HG03135 (cell line): Measurements from ENCODE around the gene TMEM255B.
"Not testable (repeated sequence)": the region's sequence is repeated elsewhere in the genome, so short reads cannot be mapped to it uniquely, and the experiment has no call there.

Experiments
- ATAC-seq: cut with Tn5 transposase; IDR thresholded peaks from one replicate; pipeline ENCODE4 v1.9.1; 2021; ENCODE audit warnings: mild to moderate bottlenecking, moderate library complexity; ENCODE audit not compliant: unreplicated experiment

The TMEM255B gene

GRCh38 chr13:113815151-113816058, 56.4 kb downstream of the TMEM255B start:
- ATAC-seq, result no peak

- no peak for ATAC-seq
These were observed 57.4 kb downstream of the TMEM255B start for GRCh38 chr13:113816254-113816929.

GRCh38 chr13:113816946-113817859, 58.2 kb downstream of the TMEM255B start:
- peak; percentile 54 for ATAC-seq

GRCh38 chr13:113817860-113818691, 59.0 kb downstream of the TMEM255B start:
- ATAC-seq, result no peak

- no peak for ATAC-seq
These were observed 59.8 kb downstream of the TMEM255B start for GRCh38 chr13:113818700-113819295.

- ATAC-seq, result no peak
These were observed 60.3 kb downstream of the TMEM255B start for GRCh38 chr13:113819341-113819730.

GRCh38 chr13:113819731-113820715, 61.0 kb downstream of the TMEM255B start:
- no peak for ATAC-seq

- ATAC-seq, result no peak
These were observed 62.0 kb downstream of the TMEM255B start for GRCh38 chr13:113820813-113821651.

- no peak for ATAC-seq
These were observed 62.8 kb downstream of the TMEM255B start for GRCh38 chr13:113821847-113822246.

GRCh38 chr13:113822266-113822665, 63.2 kb downstream of the TMEM255B start:
- ATAC-seq, result no peak

- ATAC-seq, result no peak
These were observed 64.1 kb downstream of the TMEM255B start for GRCh38 chr13:113822956-113823744.

- no peak for ATAC-seq
These were observed 64.7 kb downstream of the TMEM255B start for GRCh38 chr13:113823771-113824170.

GRCh38 chr13:113825841-113826240, 66.8 kb downstream of the TMEM255B start:
- ATAC-seq, result no peak

GRCh38 chr13:113826446-113826845, 67.4 kb downstream of the TMEM255B start:
- not testable (repeated sequence) for ATAC-seq

GRCh38 chr13:113827021-113827420, 68.0 kb downstream of the TMEM255B start:
- no peak for ATAC-seq

GRCh38 chr13:113828282-113828825, 69.3 kb downstream of the TMEM255B start:
- ATAC-seq, result no peak
